ENCODE results near the gene MCC. TPM values are rescaled to one million over a fixed set of nuclear protein-coding genes. Genes with fewer than 3 reads are reported as not detected.

The MCC gene
- total RNA-seq, 1 experiment from 2014 or later = 7.6 TPM

GRCh38 chr5:113105693-113106280 lies 382.5 kb downstream of the MCC start:
- no peak for TF ChIP-seq CTCF (conservative IDR thresholded peaks at IDR 0.05)
- no peak overlapping the region for H3K14ac ChIP-seq (ENCODE audit: insufficient read depth, low read length)
- no peaks in the 10 kb centered on the region for H3K9me3 Mint-ChIP-seq

More at GRCh38 chr5:113105693-113106280, 382.5 kb downstream of the MCC start:
- no peak overlapping the region for H2BK5ac ChIP-seq (ENCODE audit: insufficient read length, low read length)
- H3K4me1 ChIP-seq (ENCODE audit: insufficient read depth, low read length) = no peaks in the 10 kb centered on the region
- H2AK5ac ChIP-seq (ENCODE audit: insufficient read length, low read length) = no peak overlapping the region
- H2BK15ac ChIP-seq (ENCODE audit: low read depth, low read length) = no peak overlapping the region
- H4K8ac ChIP-seq (replicated peaks; ENCODE audit: insufficient read length, low read depth, low read length) = no peak overlapping the region
- H3K4me2 ChIP-seq (ENCODE audit: insufficient read depth, insufficient read length, low read length) = no peak overlapping the region
- H2BK20ac ChIP-seq (ENCODE audit: low read depth, low read length, poor library complexity, severe bottlenecking) = no peak overlapping the region
- Mint-ChIP-seq H3K27ac (no peak overlapping the region), H3K4me3 (no peak overlapping the region), H3K4me1 (no peaks in the 10 kb centered on the region), H3K27me3 (ENCODE audit: low read depth) (no peaks in the 10 kb centered on the region), H3K36me3 (ENCODE audit: insufficient read depth in 1 of 3, low read depth in 3 of 3) (peaks cover 0 to 5% (median 2%) of the 10 kb centered on the region in 3 experiments; a peak in 3 of 7 replicates)
- H3K9ac ChIP-seq (ENCODE audit: extremely low read depth, insufficient read length, low read length) = no peak overlapping the region
- H3K4ac ChIP-seq (ENCODE audit: low read depth, low read length) = no peak overlapping the region
- H3K56ac ChIP-seq (ENCODE audit: insufficient read length, low read depth, low read length) = no peak overlapping the region
- H2BK12ac ChIP-seq (ENCODE audit: insufficient read length, low read depth, low read length) = no peak overlapping the region
- H3K23ac ChIP-seq (ENCODE audit: insufficient read length, low read depth, low read length) = no peak overlapping the region
- H4K5ac ChIP-seq (ENCODE audit: insufficient read length, low read depth, low read length) = no peak overlapping the region
- no peaks in the 10 kb centered on the region for H4K20me1 ChIP-seq (ENCODE audit: control insufficient read depth, insufficient read depth, insufficient read length)
- no peak overlapping the region for H2AFZ ChIP-seq (ENCODE audit: low read length)
- H3K27me3 ChIP-seq (ENCODE audit: insufficient read depth, low read length) = no peaks in the 10 kb centered on the region
- no peaks in the 10 kb centered on the region for H3K23me2 ChIP-seq (ENCODE audit: insufficient read length, low read depth, low read length, poor library complexity, severe bottlenecking)
- no peak overlapping the region for H2BK120ac ChIP-seq (ENCODE audit: low read depth, low read length, poor library complexity, severe bottlenecking)
- WGBS (ENCODE audit: extremely low coverage, insufficient read length, low lambda C conversion rate) = no CpG with 5 or more reads among the region's 5 CpGs
- no peaks in the 10 kb centered on the region for H3K79me1 ChIP-seq (ENCODE audit: insufficient read depth, low read depth, low read length, poor library complexity, severe bottlenecking)
- no peaks in the 10 kb centered on the region for H3K79me2 ChIP-seq (ENCODE audit: insufficient read depth, low read length)
- H3K27ac ChIP-seq (ENCODE audit: insufficient read length, low read depth, low read length) = no peak overlapping the region
- no peak overlapping the region for H3T11ph ChIP-seq (ENCODE audit: low read length)
- no peak overlapping the region for H3K18ac ChIP-seq (ENCODE audit: insufficient read length, low read depth, low read length)
- no peaks in the 10 kb centered on the region for H3K9me3 ChIP-seq (ENCODE audit: control insufficient read depth, low read depth, low read length)
- no peak overlapping the region for H4K91ac ChIP-seq (ENCODE audit: insufficient read length, low read depth, low read length)
- no peak for DNase-seq

All from H9 (cell line).